ENCODE results near the gene ZCCHC14. TPM values are rescaled to one million over a fixed set of nuclear protein-coding genes. Genes with fewer than 3 reads are reported as not detected.

ZCCHC14 gene
- total RNA-seq, 6 donors from 2014 or later, result 17.2 to 35.3 (median 26.3) TPM

- peak in 1 of 2 donors; percentile 58 for DNase-seq
- peaks cover 18 to 37% (median 26%) of the 10 kb centered on the region in 4 donors for H3K4me1 ChIP-seq
- ATAC-seq (ENCODE audit: low FRiP score in 2 of 2), result peak; percentile 30 to 67
- H3K4me3 ChIP-seq, result peak overlapping the region in 1 of 4 donors; percentile 13
- peaks cover 0 to 12% (median 4%) of the 10 kb centered on the region in 4 donors for H3K36me3 ChIP-seq
- H3K9me3 ChIP-seq, result no peaks in the 10 kb centered on the region
- H3K27ac ChIP-seq, result peak overlapping the region; percentile 58 to 75 (median 68)
- WGBS, 2 donors, result 68% methylated on average over 25 to 29 of the region's 29 CpGs
- H3K27me3 ChIP-seq, result no peaks in the 10 kb centered on the region
- TF ChIP-seq CTCF (IDR thresholded peaks at IDR 0.05) (no peak), EP300 (IDR thresholded peaks at IDR 0.05) (no peak), POLR2A (IDR thresholded peaks at IDR 0.05) (no peak), POLR2AphosphoS5 (IDR thresholded peaks at IDR 0.05) (no peak)
Observed at GRCh38 chr16:87436225-87437172, 56.3 kb downstream of the ZCCHC14 start.

GRCh38 chr16:87435372-87436224, 57.2 kb downstream of the ZCCHC14 start:
- Histone ChIP-seq H3K4me3 (peak overlapping the region in 3 of 4 donors; percentile 7 to 18 (median 12)), H3K27me3 (no peaks in the 10 kb centered on the region), H3K9me3 (no peaks in the 10 kb centered on the region), H3K4me1 (peaks cover 18 to 37% (median 26%) of the 10 kb centered on the region in 4 donors), H3K27ac (peak overlapping the region; percentile 58 to 75 (median 68)), H3K36me3 (peaks cover 0 to 19% (median 4%) of the 10 kb centered on the region in 4 donors)
- DNase-seq, result peak in 1 of 2 donors; percentile 73
- 52% methylated on average over 23 of the region's 23 CpGs for WGBS, 2 donors
- peak in 1 of 4 donors; percentile 31 for TF ChIP-seq EP300 (IDR thresholded peaks at IDR 0.05)
- TF ChIP-seq POLR2A (IDR thresholded peaks at IDR 0.05), result no peak
- peak in 1 of 6 experiments; percentile 5 for TF ChIP-seq CTCF (IDR thresholded peaks at IDR 0.05)
- peak in 1 of 2 donors; percentile 30 for TF ChIP-seq POLR2AphosphoS5 (IDR thresholded peaks at IDR 0.05)
- ATAC-seq (ENCODE audit: low FRiP score in 2 of 2), result peak in 1 of 2 donors; percentile 57

GRCh38 chr16:87434146-87434667, 58.6 kb downstream of the ZCCHC14 start:
- ATAC-seq (ENCODE audit: low FRiP score in 2 of 2) (no peak), DNase-seq (peak in 1 of 2 donors; percentile 63)
- Histone ChIP-seq H3K4me1 (peaks cover 18 to 37% (median 26%) of the 10 kb centered on the region in 4 donors), H3K4me3 (no peak overlapping the region), H3K9me3 (no peaks in the 10 kb centered on the region), H3K36me3 (peaks cover 0 to 27% (median 6%) of the 10 kb centered on the region in 4 donors), H3K27ac (no peak overlapping the region), H3K27me3 (no peaks in the 10 kb centered on the region)
- TF ChIP-seq CTCF (IDR thresholded peaks at IDR 0.05), result no peak
- TF ChIP-seq POLR2A (IDR thresholded peaks at IDR 0.05), result no peak
- TF ChIP-seq EP300 (IDR thresholded peaks at IDR 0.05), result no peak
- no peak for TF ChIP-seq POLR2AphosphoS5 (IDR thresholded peaks at IDR 0.05)
- 94 to 96% methylated on average over 14 to 22 of the region's 22 CpGs for WGBS, 2 donors

GRCh38 chr16:87432330-87432915, 60.4 kb downstream of the ZCCHC14 start:
- Histone ChIP-seq H3K27me3 (no peaks in the 10 kb centered on the region), H3K4me1 (peaks cover 18 to 31% (median 22%) of the 10 kb centered on the region in 4 donors), H3K36me3 (peaks cover 0 to 29% (median 6%) of the 10 kb centered on the region in 4 donors), H3K9me3 (no peaks in the 10 kb centered on the region), H3K27ac (no peak overlapping the region), H3K4me3 (no peak overlapping the region)
- no peak for DNase-seq
- TF ChIP-seq EP300 (IDR thresholded peaks at IDR 0.05) (no peak), CTCF (IDR thresholded peaks at IDR 0.05) (no peak), POLR2A (IDR thresholded peaks at IDR 0.05) (no peak), POLR2AphosphoS5 (IDR thresholded peaks at IDR 0.05) (no peak)
- 93 to 98% methylated on average over 8 to 14 of the region's 15 CpGs for WGBS, 2 donors
- peak in 1 of 2 donors; percentile 34 for ATAC-seq (ENCODE audit: low FRiP score in 2 of 2)

Data from upper lobe of left lung (tissue), 6 donors.